GM03348 (cell line): ENCODE measurements around the gene GARIN3.
A peak's percentile ranks its signal among the peaks of the same experiment; 100 is the strongest.

ENCODE experiments used
- DNase-seq: peaks from one replicate; pipeline ENCODE4 v3.0.0; 2012; ENCODE audit warnings: low spot score

GARIN3 gene

DNA sequence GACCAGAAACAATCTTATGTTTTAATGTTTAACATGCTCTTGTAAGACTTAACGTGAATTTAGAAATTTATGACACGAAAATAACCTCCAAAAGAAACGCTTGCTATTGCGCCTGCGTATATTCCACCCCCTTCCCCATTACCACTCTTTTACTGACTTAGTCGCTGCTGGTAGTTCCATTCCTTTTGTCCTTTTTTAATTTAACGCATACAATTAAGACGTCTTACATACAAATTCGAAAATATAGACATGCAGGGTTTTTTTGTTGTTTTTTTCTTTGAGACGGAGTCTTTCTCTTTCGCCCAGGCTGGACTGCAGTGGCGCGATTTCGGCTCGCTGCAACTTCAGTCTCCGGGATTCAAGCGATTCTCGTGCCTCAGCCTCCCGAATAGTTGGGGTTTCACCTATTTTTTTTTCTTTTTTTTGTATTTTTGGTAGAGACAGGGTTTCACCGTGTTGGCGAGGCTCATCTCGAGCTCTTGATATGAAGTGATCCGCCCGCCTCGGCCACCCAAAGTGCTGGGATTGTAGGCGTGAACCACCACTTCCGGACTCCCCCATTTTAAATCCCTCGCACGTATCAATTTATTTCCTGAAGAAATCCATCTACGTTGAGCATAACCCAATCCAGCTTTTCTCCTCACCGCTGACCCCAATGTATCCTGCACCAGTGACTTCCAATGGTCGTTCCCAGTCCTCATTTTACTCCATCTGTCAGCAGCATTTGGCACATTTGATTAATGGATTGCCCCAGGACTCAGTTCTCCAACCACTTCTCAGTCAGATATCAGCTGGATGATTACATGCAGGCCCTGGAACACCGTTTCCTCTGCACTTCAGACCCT, 22.7 kb downstream of the GARIN3 start:
- peak; percentile 72 for DNase-seq

DNA sequence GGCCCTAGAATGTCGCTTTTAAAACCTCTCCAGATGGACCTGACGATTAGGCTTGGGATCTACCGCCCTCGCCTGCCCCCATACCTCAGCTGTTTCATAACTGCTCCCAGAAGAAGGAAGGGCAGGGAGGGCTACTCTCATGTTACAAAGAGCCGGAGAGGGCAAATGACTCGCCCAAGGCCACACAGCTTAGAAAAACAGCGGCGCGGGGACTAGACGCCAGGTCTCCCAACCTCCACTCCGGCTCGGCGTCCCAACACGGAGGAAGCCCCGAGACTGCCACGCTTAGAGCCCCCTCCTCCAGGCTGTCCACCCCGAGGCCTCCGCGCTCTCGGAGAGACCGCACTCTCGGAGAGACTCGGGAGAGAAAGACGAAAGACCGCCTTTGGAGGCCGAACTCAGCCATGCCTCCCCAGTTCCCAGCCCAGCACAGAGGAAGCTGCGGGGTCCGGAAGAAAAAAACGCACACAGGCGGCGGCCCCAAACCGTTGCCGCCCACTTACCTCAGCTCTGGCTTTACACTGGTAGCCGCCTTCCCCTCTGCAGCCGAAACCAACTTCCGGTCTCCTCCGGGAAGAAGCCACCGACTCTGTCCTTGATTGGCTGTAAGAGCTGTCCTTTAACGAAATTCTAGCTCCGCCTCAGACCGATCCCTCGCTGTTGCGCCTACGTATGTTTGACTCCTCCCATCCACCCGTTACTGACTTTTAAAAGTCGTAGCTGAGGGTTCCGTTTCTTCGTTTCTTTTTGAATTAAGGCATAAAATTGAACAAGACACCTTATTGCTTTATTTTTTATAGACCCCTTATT, 23.5 kb downstream of the GARIN3 start, which contains the start of gene MED7:
Gene MED7, minus strand, starts transcription at position 549 of the 810 bp plus-strand sequence. CDS start 3,434 bp downstream, outside the sequence.
- peak; percentile 97 for DNase-seq

DNA sequence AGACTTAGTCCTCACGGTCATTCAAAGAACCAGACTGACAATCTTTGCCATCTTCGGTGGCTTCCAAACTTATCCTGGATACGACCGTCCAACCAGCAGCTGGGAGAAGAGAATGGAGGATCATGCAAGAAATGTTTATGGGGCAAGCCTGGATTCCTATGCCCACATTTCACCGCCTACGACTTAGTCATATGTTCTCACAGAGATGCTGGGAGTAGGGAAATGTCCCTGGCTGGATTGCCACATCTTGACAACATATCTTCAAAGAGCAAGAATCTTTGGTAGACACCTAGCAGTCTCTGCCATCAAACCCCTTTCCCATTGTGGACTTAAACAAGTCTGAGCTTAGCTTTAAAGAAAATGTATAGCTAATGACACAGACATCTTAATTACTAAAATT, 28.4 kb downstream of the GARIN3 start:
- DNase-seq, result no peak

DNA sequence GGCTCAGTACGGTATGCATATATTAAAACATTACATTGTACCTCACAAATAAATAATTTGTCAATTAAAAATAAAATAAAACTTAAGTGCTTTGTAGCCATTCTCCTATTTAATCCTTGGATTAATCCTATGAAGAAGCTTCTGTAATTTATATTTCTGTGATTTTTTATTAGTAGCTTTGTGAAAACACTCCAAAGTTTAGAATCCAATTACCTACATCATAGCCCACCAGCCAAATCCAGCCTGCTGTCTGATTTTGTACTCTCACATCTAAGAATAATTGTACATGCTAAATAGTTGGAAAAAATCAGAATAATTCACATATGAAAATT, 33.8 kb downstream of the GARIN3 start:
- no peak for DNase-seq

DNA sequence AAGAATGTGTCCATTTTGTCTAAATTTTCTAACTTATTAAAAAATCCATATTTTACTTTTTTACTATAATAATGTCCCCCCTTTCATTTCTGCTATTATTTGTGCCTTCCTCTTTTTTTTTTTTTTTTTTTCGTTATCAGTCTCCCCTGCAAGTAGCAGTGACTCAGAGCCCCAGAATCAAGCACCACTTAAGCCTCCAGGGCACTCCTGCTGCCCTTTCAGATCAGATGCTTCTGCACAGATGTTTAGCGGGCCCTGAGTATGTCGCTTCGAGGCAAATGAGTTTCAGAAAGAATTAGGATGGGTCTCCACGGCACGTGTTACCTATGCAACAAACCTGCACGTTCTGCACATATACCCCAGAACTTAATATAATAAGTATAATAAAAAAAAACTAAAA, 35.1 kb downstream of the GARIN3 start:
- no peak for DNase-seq

DNA sequence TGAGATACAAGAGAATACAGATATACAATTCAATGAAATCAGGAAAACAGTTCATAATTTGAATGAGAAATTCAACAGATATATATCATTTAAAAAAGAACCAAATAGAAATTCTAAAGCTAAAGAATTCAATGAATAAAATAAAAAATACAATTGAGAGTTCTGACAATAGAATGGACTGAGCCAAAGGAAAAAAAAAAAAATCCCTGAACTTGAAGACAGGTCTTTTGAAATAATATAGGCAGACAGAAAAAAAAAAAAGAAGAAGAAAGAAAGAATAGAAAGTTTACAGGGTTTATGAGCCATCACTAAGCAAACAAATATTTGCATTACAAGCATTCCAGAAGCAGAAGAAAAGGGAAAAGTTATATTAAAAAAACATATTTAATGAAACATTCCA, 44.4 kb downstream of the GARIN3 start:
- no peak for DNase-seq

DNA sequence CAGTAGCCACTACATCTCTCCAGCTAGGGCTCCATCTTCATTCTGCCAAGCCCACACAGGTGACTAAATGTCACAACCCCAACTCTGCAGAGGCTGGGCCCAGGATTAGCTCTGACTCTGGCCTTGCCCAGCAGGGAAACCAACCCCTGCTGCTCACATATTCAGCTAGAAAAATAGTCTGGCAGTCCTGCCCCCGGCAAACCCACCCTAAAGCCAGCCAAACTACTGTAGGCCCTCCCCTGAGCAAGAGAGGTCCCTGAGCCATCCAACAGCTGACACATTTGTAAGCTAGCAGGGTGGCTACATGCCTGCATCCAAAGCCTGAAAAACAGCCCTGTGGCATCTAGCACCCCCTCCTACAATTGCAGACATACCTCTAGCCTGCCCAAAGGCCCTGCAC, 46.0 kb downstream of the GARIN3 start:
- no peak for DNase-seq

DNA sequence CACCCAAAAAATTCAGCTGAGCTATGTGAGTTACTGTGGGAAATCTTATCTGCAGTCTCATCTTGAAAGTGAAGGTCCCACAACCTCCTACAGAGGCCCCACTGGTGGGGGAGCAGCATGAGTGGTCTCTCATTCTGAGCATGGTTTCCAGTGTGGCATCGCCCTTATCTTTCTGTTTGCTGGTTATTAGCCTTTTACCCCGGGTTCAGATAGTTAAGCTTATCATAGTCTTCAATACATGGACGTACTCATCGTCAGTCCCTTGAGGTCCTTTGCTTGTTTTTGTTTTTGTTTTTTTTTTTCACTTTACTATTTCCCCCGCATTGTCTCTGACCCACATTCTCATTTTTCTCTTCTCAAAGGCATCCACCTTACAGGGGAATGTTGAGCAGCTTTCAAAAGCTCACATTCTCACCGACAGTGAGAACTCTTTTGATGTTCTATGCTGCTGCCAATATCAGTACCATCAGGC, 49.5 kb downstream of the GARIN3 start:
- no peak for DNase-seq

DNA sequence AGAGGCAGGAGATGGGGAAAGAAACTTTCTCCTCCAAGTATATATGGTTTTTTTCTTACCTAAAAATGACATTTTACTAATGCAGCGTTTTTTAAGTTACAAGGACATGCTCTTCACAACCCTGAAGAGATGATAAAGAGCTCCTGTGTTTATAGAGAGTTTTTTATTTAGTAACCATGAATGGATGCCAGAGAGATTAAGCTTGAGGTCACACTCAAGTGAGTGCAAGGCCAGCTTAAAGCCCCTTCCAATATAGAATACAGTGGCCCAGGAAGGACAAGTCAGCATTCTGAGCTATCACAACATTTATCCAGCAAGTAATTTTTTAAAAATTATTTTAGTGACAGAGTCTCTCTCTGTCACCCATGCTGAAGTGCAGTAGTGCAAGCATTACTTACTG, 50.6 kb downstream of the GARIN3 start:
- no peak for DNase-seq

DNA sequence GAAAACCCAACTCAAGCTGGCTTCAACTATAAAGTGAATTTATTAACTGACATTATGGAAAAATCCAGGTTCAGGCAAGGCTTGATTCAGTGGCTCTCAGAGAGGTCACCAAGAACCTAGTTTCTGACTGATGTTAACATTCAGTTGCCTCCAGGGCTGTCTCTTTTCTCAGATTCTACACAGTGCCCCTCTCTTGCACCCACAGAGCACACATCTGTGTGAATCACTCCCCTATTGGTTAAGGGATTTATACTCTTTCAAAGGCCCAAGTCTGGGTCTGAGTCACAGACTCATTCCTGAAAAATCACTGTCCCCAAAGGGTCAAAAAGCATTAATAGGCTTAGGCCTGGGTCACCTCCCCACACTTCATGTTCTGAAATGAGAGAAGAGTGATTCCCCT, 51.1 kb downstream of the GARIN3 start:
- DNase-seq, result no peak

DNA sequence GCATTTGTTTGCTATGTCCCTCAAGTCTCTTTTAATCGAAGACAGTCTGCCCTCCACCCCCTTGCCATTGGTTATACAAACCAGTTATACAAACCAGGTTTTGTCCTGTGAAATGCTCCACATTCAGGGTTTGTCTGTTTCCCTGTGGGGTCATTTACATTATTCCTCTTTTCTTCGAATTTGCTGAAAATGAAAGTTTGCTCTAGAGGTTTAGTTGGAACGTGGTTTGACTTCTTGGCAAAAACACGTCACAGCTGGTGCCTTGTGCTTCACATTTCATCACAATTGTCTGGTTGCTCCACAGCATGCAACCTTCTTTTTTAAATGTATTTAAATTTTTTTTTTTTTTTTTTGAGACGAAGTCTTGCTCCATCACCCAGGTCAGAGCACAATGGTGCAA, 53.1 kb downstream of the GARIN3 start:
- no peak for DNase-seq
